ENCODE results near the gene SMS.
A peak's percentile ranks its signal among the peaks of the same experiment; 100 is the strongest.

The SMS gene

GRCh38 chrX:21932292-21933002 is 8.1 kb upstream of the SMS start:
- peaks cover 10% of the 10 kb centered on the region for H3K4me1 Mint-ChIP-seq
- H3K36me3 Mint-ChIP-seq (ENCODE audit: low read depth): no peaks in the 10 kb centered on the region
- no peaks in the 10 kb centered on the region for H3K27me3 Mint-ChIP-seq (ENCODE audit: low read depth)
- TF ChIP-seq CTCF (IDR thresholded peaks at IDR 0.05; ENCODE audit: unreplicated experiment in 3 of 3): no peak
- H3K4me3 Mint-ChIP-seq: no peak overlapping the region
- H3K27ac Mint-ChIP-seq: peak overlapping the region; percentile 50 to 77 (median 76)
- no peaks in the 10 kb centered on the region for H3K9me3 Mint-ChIP-seq

GRCh38 chrX:21933077-21933476 is 7.4 kb upstream of the SMS start:
- Mint-ChIP-seq H3K4me3 (no peak overlapping the region), H3K4me1 (peaks cover 13% of the 10 kb centered on the region), H3K27me3 (ENCODE audit: low read depth) (no peaks in the 10 kb centered on the region), H3K27ac (peak overlapping the region; percentile 50 to 77 (median 76)), H3K9me3 (no peaks in the 10 kb centered on the region), H3K36me3 (ENCODE audit: low read depth) (no peaks in the 10 kb centered on the region)
- TF ChIP-seq CTCF (IDR thresholded peaks at IDR 0.05; ENCODE audit: unreplicated experiment in 3 of 3): no peak

GRCh38 chrX:21934414-21934813 is 6.1 kb upstream of the SMS start:
- TF ChIP-seq CTCF (IDR thresholded peaks at IDR 0.05; ENCODE audit: unreplicated experiment in 3 of 3): no peak
- Mint-ChIP-seq H3K36me3 (ENCODE audit: low read depth) (no peaks in the 10 kb centered on the region), H3K9me3 (no peaks in the 10 kb centered on the region), H3K27ac (no peak overlapping the region), H3K4me3 (no peak overlapping the region), H3K27me3 (ENCODE audit: low read depth) (no peaks in the 10 kb centered on the region), H3K4me1 (peaks cover 17% of the 10 kb centered on the region)

DNA sequence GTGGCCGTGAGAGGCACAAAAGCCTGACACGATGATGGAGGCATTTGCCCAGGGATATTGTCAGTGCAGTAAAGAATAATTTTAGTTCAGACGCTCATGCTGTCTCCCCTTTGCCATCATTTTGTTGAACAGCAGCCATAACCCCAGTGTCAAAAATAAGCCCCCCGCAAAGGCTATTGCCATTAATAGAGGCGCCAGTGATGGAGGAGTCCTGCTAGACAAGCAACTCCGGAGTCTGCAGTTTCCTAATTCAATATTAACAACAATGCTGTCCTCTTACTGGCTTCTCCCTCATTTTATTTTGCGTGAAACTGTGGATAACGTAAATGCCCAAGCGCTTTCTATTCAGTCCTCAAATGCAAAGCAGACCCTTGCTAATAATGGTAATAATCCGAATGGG is 603 bp upstream of the SMS start:
- no peak for TF ChIP-seq CTCF (IDR thresholded peaks at IDR 0.05; ENCODE audit: unreplicated experiment in 3 of 3)
- Mint-ChIP-seq H3K36me3 (ENCODE audit: low read depth) (peaks cover 11% of the 10 kb centered on the region), H3K27ac (peak overlapping the region; percentile 82 to 94 (median 93)), H3K27me3 (ENCODE audit: low read depth) (no peaks in the 10 kb centered on the region), H3K4me3 (peak overlapping the region; percentile 80 to 88 (median 87)), H3K9me3 (no peaks in the 10 kb centered on the region), H3K4me1 (peaks cover 39% of the 10 kb centered on the region)

DNA sequence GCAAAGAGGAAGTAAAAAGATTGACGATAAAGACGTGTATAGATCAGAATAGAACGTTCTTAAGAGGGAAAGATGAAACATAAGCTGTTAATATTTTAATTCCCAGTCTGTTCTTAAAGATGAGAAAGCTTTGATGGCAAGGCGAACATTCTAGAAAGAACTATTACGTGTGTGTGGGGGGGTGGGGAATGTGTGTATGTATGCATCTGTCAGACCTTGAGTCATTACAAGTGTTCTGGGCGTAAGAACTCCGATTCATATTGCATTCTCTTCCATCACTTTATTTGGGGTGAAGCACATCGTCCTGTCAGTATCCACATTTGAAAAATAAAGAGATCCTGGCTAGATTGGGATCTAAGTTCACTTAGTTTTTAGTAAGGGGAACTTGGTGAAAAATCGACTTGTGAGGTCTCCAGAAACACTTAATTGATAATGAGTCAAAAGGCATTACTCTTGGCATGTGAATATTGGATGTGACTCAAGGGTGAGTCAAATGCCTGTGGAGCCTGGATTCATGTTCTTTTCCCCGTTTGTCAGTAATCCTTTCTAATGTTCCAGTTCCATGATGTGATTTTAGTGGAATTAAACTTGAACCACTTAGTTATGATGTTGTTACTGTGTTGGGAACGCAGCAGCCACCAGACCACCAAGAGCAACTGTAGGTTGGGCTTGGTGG is 3.1 kb downstream of the SMS start:
- no peaks in the 10 kb centered on the region for H3K9me3 Mint-ChIP-seq
- H3K27me3 Mint-ChIP-seq (ENCODE audit: low read depth): no peaks in the 10 kb centered on the region
- peak overlapping the region; percentile 34 to 97 (median 44) for H3K27ac Mint-ChIP-seq
- no peak for TF ChIP-seq CTCF (IDR thresholded peaks at IDR 0.05; ENCODE audit: unreplicated experiment in 3 of 3)
- peaks cover 15% of the 10 kb centered on the region for H3K36me3 Mint-ChIP-seq (ENCODE audit: low read depth)
- H3K4me1 Mint-ChIP-seq: peaks cover 58% of the 10 kb centered on the region
- peak overlapping the region; percentile 29 to 92 (median 47) for H3K4me3 Mint-ChIP-seq
